PC-9 (cell line): ENCODE measurements around the gene PPP4R3A.
"Not testable (repeated sequence)": the region's sequence is repeated elsewhere in the genome, so short reads cannot be mapped to it uniquely, and the experiment has no call there.

Source experiments
- CTCF ChIP-seq: fragments of 200-600 bp; sonication (generic); conservative IDR thresholded peaks from 2 replicates; pipeline ENCODE4 v1.6.1; 2017; ENCODE audit warnings: mixed run types, antibody characterized with exemption, mild to moderate bottlenecking, moderate library complexity
- EZH2 ChIP-seq: fragments of 200-600 bp; sonication (generic); IDR thresholded peaks from 2 replicates; pipeline ENCODE4 v1.8.0; 2017; ENCODE audit warnings: antibody characterized with exemption, low read depth

DNA sequence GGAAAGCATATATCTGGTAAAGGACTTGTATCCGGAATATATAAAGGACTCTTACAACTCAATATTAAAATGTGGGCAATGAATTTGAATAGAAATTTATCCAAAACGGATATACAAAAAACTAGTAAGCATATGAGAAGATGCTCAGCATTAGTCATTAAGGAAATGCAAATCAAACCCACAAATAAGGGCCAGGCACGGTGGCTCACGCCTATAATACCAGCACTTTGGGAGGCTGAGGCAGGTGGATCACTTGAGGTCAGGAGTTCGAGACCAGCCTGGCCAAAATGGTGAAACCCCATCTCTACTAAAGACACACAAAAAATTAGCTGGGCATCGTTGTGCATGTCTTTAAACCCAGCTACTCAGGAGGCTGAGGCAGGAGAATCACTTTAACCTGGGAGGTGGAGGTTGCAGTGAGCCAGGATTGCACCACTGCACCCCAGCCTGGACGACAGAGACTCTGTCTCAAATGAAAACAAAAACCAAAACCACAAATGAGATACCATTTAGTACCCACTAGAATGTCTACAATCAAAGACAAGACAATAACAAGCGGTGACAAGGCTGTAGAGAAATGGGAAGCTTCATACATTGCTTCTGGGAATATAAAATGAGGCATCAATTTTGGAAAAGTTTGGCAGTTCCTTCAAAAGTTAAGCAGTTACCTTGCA is 15.6 kb downstream of the PPP4R3A start:
- not testable (repeated sequence) for TF ChIP-seq CTCF, EZH2
